NCI-H1694 (cell line): Measurements from ENCODE around the gene TFPI2.
"Not testable (repeated sequence)": the region's sequence is repeated elsewhere in the genome, so short reads cannot be mapped to it uniquely, and the experiment has no call there.

ENCODE experiments used
- DNase-seq: peaks from one replicate; lab custom pipeline; 2025; lab: John Stamatoyannopoulos, UW

Gene TFPI2, protein sequence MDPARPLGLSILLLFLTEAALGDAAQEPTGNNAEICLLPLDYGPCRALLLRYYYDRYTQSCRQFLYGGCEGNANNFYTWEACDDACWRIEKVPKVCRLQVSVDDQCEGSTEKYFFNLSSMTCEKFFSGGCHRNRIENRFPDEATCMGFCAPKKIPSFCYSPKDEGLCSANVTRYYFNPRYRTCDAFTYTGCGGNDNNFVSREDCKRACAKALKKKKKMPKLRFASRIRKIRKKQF

DNA sequence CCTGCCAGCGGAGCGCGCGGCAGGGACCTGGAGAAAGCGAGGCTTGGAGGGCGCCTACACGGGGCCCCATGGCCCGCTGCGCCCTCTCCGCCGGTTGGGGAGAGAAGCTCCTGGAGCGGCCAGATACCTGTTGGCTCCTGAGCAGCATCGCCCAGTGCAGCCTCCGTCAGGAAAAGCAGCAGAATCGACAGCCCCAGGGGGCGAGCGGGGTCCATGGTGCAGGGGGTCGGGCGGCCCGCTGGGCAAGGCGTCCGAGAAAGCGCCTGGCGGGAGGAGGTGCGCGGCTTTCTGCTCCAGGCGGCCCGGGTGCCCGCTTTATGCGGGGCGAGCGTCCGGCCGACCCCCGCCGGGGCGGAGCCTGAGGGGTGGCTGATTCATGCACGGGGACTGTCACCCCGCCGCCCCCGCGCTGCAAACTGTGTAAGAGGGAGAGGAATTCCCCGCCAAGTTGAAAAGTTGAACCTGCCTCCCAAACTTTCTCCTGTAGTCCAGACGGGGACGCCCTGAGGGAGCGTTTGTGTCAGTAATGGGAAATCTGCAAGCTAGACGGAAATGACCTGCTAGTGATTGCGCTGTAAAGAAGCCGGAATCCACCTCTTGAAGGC is at the start of gene TFPI2:
TFPI2 (minus strand) TSS at position 290 of the 605 bp plus-strand sequence; CDS start at position 215, 75 bp downstream.
- no peak for DNase-seq

DNA sequence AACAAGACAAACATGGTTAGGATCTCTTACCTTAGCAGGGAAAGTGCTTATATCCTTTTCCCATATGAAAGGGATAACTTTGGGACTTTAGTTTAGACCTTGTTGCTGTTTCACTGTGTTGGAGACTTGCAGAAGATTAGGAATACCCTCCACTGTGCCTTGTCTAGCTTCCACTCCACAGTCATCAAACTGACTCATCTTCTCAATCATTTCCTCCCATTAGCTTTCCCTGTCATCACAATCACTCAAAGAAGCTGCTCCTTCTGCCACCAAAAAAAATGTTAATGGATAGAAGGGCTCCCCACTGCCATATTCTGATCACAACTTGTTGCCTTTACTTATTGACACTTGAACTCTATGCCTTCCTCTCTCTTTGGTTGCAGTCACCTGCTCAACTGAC is 47.7 kb upstream of the TFPI2 start:
- no peak for DNase-seq

DNA sequence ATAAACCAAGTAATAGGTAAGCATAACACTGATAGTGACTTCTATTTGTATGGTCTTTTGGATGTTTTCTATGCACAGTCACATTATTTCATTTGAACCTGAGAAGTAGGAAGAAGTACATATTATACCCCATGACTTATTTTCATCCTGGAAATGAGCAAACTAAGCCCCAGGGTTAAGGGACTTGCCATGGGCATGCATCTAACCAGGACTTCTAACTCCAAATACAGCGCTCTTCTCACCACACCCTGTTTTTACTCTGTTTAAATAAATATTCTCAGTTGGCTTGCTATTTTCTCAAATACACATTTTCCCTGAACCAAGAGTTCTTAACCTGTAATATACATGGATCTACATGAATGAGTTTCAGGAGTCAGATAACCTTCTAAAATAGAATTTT is 47.3 kb upstream of the TFPI2 start:
- DNase-seq, result no peak

DNA sequence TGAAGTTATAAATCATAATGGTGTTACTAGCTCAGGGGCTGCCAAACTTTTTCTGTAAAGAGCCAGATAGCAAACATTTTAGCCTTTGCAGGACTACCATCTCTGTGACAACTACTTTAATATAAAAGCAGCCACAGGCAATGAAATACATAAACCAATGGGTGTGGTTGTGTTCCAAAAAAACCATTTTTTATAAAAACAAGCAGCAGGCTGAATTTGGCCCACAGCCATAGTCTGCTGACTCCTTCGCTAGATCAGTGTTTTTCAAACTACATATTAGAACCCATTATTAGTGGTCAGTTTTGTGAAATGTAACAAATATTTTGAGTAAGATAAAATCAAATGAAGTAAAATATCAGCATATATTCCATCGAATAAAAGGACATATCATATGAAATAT is 44.5 kb upstream of the TFPI2 start:
- DNase-seq, result no peak

DNA sequence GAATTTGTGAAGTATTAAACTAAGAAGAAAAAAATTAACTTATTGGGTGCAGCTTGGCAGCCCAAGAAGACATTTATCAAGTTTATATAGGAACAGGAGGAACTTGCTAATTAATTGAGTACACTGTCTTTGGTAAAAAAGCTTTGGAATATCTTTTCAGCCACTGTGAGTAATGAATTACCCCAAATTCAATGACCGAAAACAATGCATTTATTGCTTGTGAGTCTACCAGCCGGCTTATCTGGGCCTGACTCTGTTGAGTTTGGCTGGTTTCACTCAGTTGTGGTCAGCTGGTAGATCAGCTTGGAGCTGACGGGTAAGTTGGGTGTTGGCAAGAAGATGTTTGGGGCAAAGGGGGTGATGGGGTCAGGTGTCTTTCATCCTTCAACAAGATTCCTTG is 42.6 kb upstream of the TFPI2 start:
- no peak for DNase-seq

DNA sequence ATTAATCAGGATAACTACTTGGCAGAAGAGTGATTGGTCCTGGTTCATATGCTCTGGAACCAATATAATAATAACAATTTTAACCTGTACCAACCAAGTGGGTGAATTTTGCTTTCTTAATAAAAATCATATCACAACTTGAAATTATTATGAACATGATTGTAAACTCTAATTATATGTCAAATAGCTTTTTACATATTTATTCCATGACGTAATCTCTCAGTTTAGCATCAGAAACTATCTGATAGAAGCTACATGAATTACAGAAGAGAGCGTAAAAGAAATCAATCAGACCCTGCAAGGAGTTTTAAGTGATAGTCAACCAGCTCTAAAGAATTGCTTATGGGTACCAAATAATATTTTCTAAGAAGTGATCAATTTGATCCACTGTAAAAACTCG is 41.1 kb upstream of the TFPI2 start:
- no peak for DNase-seq

DNA sequence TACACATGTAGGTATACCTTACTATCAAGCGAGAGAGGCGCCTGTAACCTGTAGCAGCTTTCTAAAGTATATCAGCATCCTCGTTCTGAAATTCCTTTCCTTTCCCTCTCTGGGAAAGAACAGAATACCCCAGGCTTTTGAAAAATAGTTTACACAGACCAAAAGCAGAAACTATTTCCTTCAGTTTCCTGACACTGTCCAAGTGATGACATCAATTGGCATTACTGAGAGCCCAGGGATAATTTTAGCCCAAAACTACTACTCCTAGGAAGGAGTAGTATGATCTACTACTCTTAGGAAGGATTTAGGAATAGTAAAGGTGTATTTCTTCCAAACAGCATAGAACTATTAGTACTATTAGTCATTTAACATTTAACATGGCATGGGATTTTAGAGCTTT is 37.0 kb upstream of the TFPI2 start:
- DNase-seq, result no peak

DNA sequence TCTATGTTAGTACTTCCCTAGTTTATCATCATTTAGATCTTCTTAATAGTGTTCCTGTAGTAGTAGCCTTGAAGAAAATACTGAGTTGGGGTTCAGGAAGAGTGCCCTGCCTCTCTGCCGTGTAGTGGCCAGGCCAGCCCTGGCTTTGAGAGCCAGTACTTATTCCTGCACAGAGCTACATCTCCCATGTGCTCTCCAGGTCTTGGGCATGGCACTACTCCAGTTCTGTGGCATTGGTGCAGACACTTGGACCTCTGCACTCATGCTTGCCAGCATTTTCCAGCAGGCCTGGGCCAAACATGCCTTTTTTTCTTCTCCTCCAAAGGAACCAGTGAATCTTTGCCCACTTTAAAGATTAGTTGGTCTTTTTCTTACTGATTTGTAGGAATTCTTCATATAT is 36.2 kb upstream of the TFPI2 start:
- DNase-seq, result no peak

DNA sequence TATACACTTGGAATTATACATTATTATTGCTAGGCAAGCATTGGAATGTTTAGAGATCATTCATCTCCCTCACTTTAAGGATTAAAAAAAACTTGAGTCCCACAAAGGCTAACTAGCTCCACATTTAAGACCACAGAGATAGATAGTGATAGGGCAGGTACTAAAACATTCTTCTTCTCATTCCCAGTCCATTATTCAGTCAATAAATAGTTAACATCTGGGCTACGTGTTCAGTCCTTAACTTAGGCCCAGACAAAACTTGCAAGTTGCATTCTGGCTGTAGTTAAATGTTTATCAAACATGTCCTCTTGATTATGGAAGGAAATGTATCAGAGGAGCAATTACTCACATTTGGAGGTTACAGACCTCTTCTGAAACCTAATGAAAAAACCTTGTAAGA is 33.4 kb upstream of the TFPI2 start:
- DNase-seq, result no peak

DNA sequence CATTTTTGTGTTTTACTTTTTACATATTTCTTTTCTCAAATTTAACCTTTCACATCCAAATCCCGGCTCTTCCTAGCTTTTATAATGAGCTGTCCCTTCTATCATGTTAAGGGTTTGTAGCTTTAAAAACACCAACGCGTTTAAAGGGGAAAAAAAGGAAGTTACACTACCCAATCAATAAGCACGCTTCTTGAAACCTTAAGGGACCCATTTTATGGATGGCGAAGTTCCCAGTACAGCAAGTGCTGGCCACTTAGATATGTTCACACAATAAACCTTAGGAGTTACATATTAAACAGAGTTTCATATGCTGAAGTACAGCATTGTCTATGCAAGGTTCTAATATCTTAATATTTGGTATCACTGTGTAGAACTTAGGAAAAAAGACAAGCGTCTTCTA is 32.7 kb upstream of the TFPI2 start:
- DNase-seq, result no peak

DNA sequence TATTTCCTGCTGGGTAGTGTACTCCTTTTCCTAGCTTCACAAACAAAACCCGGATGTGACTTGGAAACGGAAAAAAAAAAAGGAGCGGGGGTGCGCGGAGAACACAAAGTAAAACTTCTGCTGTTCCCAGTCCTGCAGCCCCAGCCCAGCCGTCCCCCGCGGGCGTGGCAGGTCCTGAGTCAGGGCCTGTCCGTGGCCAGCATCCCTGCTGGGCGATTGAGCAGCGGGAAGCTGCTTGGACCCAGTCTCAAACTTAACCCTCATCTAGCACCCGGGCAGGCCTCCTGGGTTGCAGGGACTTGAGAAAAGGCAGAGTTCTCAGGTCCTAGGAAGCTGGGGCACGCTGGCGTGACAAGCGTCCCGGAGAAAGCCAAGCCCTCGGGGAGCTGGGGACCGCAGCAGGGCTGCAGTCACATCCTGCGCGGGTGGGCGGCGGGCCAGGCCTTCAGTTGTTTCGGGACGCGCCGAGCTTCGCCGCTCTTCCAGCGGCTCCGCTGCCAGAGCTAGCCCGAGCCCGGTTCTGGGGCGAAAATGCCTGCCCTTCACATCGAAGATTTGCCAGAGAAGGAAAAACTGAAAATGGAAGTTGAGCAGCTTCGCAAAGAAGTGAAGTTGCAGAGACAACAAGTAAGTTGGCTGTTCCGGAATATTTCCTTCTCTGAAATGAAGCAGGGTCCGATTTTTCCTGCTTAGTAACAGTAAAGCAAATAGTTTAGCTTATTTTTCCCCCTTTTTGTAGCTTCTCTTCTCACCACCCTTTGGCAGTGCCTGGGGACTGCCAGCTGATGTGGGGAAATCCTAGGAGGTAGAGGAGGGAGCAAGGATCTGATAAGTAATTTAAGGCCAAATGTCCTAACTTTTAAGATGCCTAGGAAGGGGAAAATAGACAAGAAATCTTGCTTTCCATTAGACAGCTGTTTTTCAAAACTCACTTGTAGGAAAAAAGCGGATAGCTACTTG is 31.3 kb upstream of the TFPI2 start, which contains the start of gene GNG11:
GNG11 (plus strand) TSS at position 129 of the 960 bp plus-strand sequence; CDS start at position 532, 403 bp downstream.
- DNase-seq, result no peak

DNA sequence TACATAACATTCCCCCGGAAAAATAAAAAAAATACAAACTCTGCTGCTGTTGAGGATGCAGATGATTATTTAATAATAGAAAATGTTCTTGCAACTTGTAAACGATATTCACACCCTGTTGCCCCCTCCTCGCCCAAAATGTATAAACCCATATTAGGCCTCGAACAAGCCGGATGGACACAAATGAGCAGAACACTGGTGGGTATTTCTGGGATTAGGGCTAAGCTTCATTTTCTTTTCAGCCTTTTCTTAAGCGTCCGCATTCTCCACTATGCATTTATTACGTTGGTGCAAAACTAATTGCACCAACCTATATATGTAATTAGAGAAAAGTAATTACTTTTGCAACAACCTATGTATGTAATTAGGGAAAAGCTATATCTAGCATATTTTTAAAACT is 30.6 kb upstream of the TFPI2 start:
- DNase-seq, result no peak

DNA sequence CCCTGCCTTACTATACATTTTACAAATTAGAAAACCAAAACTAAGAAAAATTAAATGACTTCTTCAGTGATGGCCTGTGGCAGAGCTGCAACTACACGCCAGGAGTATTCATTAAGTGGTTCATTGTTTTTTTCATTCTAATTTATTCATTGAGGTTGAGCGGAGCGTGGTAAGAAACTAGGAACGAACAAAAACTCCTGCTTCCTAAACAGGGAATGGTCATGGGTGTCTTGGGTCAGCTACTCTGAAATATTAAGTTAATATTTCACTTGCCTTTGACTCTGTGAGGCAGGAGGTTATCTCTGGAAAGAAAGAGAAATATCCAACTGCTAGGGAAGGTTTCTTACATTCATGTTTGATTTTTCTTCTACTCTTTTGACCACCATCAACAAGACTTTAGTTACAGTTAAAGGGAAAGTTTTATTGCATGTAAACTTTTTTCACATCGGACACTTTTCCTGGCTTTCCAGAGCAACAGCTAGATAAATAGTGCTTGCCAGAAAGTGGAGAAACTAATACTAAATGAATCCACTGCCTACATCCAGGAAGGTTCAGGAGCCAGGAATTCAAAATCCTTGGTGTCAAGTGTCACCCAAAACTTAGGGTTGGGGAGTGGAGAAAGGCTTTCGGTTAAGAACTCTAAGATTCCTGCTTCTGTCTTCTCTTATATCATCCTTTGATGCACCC is 30.1 kb upstream of the TFPI2 start:
- DNase-seq, result no peak

DNA sequence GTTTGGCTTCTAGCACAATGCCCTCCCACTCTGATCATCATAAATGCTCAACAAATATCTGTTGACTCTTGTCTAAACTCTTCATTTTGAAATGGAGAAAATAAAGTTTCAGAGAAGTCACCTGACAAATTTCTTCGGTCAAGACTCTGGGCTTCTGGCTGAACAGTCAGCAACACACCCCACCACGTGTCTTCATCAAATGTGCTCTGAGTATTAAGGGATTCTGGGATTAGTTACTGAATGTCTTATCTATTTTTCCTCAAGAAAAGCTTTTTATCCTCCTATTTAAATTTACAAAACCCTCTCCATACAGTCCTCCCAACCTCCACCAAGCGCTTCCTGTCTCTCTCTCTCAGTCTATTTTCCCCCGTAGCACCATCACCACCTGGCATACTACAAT is 25.8 kb upstream of the TFPI2 start:
- not testable (repeated sequence) for DNase-seq

DNA sequence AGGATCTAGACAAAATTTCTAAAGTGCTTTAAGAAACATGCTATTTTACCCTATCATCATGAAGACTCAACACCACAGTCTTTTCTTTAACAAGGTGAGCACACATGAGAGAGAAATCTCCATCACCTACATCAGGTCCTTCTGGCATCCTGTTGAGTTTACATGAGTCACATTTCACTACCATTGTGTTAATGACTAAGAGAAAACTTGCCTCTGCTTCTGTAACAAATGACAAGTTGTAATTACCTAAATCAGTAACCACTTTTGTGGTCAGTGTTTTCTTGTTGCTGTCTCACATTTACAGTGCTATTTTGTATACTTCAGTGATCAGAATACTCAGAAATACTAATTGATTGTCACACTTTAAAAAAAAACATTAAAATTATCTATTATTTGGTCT is 25.3 kb upstream of the TFPI2 start:
- not testable (repeated sequence) for DNase-seq

DNA sequence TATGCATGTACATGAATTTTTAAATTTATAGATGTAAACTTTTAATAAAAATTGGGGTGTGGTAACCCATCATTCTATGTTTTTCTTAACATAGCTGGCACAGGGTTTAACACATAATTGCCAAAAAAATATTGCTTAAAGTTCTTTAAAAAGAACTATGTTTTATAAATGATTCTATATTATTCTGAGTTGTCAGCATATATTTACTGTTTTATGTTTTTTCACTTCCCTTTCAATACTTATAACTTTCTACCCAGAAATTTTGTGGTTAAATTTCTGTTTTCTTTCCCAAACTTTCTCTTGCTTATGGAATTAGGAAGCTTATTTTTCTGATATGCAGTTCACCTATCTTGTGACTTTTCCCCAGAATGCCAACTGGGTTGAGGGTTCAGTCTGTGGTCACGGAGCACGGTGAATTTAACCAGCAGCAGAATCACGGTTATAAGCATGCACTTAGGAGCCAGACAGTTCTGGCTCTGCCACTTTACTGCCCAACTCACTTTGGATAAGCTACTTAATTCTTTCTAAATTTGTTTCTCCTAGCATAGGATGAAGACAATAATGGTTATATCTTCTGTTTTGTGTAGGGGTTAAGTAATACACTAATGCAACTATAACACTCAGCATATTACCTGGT is 24.8 kb upstream of the TFPI2 start:
- not testable (repeated sequence) for DNase-seq

DNA sequence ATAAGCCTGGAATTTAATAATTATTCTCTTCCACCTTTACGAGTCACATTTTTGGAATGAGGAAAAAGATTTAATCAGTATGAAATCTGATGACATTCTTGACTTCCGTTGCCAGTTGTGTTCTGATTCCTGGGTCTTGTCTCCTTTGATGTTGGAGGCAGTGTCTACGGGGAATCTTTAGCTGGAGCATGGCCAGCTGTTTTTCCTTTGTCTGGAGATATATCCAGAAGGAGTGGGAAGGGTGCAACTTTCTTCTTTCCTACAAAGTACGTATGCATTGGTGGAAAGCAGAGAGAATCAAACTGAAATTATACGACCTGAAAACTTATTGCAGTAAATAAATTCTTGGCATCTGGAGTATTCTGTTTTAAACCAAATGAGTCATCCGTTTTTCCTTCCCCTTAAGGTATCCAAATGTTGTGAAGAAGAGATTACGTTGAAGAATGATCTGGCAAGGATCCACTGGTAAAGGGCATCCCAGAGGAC is 24.1 kb upstream of the TFPI2 start:
- DNase-seq, result no peak

DNA sequence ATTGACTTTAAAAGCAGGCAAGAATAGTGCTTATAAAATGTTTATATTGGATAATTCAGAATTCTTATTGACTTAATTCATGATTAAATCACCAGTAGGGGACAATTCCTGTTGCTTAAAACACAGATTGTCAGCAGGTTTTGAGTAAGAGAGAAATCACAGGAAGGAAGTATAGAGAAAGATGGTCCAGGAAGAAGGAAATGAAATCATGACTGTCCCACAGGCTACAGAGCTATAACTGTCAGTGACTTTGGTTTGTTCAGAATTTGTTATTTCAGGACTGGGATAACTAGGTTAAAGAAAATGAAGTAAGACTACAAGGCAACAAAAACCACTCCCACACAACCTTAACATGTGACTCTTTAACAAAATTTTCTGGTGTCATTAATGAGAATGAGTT is 22.6 kb upstream of the TFPI2 start:
- DNase-seq, result no peak

DNA sequence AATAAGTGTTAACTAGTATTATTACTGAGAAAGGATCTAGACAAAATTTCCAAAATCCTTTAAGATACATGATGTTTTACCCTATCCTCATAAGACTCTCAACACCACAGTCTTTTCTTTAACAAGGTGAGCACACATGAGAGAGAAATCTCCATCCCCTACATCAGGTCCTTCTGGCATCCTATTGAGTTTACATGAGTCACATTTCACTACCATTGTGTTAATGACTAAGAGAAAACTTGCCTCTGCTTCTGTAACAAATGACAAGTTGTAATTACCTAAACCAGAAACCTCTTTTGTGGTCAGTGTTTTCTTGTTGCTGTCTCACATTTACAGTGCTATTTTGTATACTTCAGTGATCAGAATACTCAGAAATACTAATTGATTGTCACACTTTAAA is 21.1 kb upstream of the TFPI2 start:
- not testable (repeated sequence) for DNase-seq

DNA sequence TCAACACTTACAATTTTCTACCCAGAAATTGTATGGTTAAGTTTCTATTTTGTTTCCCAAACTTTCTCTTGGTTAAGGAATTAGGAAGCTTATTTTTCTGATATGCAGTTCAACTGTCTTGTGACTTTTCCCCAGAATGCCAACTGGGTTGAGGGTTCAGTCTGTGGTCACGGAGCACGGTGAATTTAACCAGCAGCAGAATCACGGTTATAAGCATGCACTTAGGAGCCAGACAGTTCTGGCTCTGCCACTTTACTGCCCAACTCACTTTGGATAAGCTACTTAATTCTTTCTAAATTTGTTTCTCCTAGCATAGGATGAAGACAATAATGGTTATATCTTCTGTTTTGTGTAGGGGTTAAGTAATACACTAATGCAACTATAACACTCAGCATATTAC is 20.7 kb upstream of the TFPI2 start:
- DNase-seq, result not testable (repeated sequence)
